Adrenal gland (tissue), 12 donors: Measurements from ENCODE around the gene TPP1. TPM values are rescaled to one million over a fixed set of nuclear protein-coding genes. Genes with fewer than 3 reads are reported as not detected.

Source experiments
- DNase-seq, 7 donors: peaks; one replicate each; pipeline ENCODE4 v3.0.0-alpha.2; 2019 to 2020
- H3K27ac ChIP-seq, 5 donors: fragments of 200-600 bp; sonication (generic) in 4 of 5; 1 replicate in 3 of 5; 2 replicates in 2 of 5; pipeline versions ENCODE4 v1.5.1 to v1.8.0; 2016 to 2020; ENCODE audit warnings: mild to moderate bottlenecking in 1 of 5
- H3K27me3 ChIP-seq: fragments of 200-600 bp; 2 replicates; pipeline ENCODE4 v1.8.0; 2021
- H3K36me3 ChIP-seq, 2 donors: fragments of 200-600 bp; replicated peaks in 1 of 2; 1 replicate in 1 of 2; 2 replicates in 1 of 2; pipeline versions ENCODE4 v1.5.1 to v1.8.0; 2018 to 2022
- H3K4me1 ChIP-seq, 2 donors: fragments of 200-600 bp; replicated peaks in 1 of 2; 1 replicate in 1 of 2; 2 replicates in 1 of 2; pipeline versions ENCODE4 v1.5.1 to v1.8.0; 2018 to 2021
- H3K4me3 ChIP-seq, 4 donors: fragments of 200-600 bp; sonication (generic) in 3 of 4; one replicate each; pipeline ENCODE4 v1.5.1; 2016 to 2018
- H3K9me3 ChIP-seq, 3 donors: fragments of 200-600 bp; sonication (generic) in 1 of 3; replicated peaks in 1 of 3; 1 replicate in 2 of 3; 2 replicates in 1 of 3; pipeline versions ENCODE4 v1.5.1 to v1.8.0; 2016 to 2021
- POLR2A ChIP-seq, 2 donors: fragments of 450-650 bp; IDR thresholded peaks; one replicate each; pipeline ENCODE4 v1.6.1; 2017; ENCODE audit warnings: antibody characterized with exemption in 2 of 2, mild to moderate bottlenecking in 2 of 2, moderate library complexity in 1 of 2
- WGBS, 4 donors: extraction: QIAGEN DNeasy Blood & Tissue Kit in 2 of 4; methylation state at CpG; one replicate each; pipeline versions ENCODE4 v1.1.5 to v1.1.7; 2013 to 2017; 5-methylcytosine and 5-hydroxymethylcytosine counted together
- intact Hi-C, 2 donors: fragments of 100-400 bp; cut with DNase I; formaldehyde crosslinking; loops; one replicate each; pipeline versions ENCODE4 v1.14.1 to v1.15.0; 2022 to 2023
- polyA plus RNA-seq, 3 donors: library from polyadenylated mRNA; stranded (reverse); fragments of 200-250 nt in 2 of 3; fragments of 350-450 nt in 1 of 3; fragmentation: Illumina TruSeq in 1 of 3; extraction: RNeasy Lipid Tissue Mini Kit (QIAGEN cat#74804) in 1 of 3; gene quantifications; one replicate each; pipeline ENCODE4 v1.2.3, GENCODE V29; 2013 to 2014
- total RNA-seq, 9 donors: library from RNA; depleted of rRNA in 4 of 9; stranded (reverse); fragments of >200 nt in 4 of 9; fragments of 120-200 nt in 1 of 9; fragmentation: NEBNext Ultra II Directional in 1 of 9; extraction: Animal tissue kit (Norgen Biotek cat#: 25700) in 1 of 9; gene quantifications; one replicate each; pipeline versions ENCODE4 v1.1.0 to v1.2.4, GENCODE V29; 2013 to 2023
- TF ChIP-seq, protein P1 (sequence below), 6 experiments: fragments of 450-650 bp in 4 of 6; fragments of 200-600 bp in 2 of 6; sonication (generic) in 1 of 6; IDR thresholded peaks; 1 replicate in 5 of 6; 2 replicates in 1 of 6; pipeline versions ENCODE4 v1.5.1 to v1.8.0; 2016 to 2021; ENCODE audit warnings: antibody characterized with exemption in 6 of 6, mild to moderate bottlenecking in 2 of 6, moderate library complexity in 1 of 6
- donor health status: healthy with polysubstance abuse.
- donor health status: Bipolar disorder and iron deficiency.
- donor health status: DM: yes; HTN: yes; CAD: no.
- donor health status: DM: no; HTN: no; CAD: no.
- donor health status: DM: no; HTN: no; CAD: no.
- donor health status: DM: yes; HTN: yes; CAD: no.

The TPP1 gene
- total and polyA plus RNA-seq, 12 donors: 53.2 to 464 (median 288) TPM

DNA sequence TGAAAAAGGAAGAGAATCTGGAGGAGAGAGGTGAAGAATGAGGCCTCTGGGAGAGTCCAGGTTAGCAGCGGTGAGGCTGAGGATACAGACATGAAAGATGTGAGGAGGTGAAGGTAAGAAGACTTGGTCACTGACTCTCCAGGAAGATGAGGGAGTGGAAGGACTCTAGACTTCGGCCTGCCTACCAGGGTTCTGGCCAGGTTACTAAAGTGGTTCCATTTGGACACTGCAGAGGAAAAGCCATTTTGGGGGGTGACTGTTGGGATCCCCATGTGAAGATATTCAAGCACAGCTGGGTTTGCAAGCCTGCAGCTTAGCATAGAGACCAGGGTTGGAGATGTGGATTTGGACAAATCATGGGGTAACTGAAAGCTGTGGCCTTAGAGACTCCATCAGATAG lies 28.6 kb upstream of the TPP1 start:
- 88 to 93% (median 89%) methylated on average over 2 of the region's 2 CpGs for WGBS, 4 donors
- Histone ChIP-seq H3K27ac (peak overlapping the region in 1 of 5 donors; percentile 32), H3K9me3 (no peaks in the 10 kb centered on the region), H3K4me3 (no peak overlapping the region), H3K36me3 (no peaks in the 10 kb centered on the region), H3K4me1 (peaks cover 0 to 18% of the 10 kb centered on the region in 2 donors), H3K27me3 (peaks cover 3% of the 10 kb centered on the region)
- DNase-seq: no peak
- intact Hi-C loops: no loop called here
- TF ChIP-seq POLR2A (IDR thresholded peaks at IDR 0.05): no peak
- TF ChIP-seq, protein P1, sequence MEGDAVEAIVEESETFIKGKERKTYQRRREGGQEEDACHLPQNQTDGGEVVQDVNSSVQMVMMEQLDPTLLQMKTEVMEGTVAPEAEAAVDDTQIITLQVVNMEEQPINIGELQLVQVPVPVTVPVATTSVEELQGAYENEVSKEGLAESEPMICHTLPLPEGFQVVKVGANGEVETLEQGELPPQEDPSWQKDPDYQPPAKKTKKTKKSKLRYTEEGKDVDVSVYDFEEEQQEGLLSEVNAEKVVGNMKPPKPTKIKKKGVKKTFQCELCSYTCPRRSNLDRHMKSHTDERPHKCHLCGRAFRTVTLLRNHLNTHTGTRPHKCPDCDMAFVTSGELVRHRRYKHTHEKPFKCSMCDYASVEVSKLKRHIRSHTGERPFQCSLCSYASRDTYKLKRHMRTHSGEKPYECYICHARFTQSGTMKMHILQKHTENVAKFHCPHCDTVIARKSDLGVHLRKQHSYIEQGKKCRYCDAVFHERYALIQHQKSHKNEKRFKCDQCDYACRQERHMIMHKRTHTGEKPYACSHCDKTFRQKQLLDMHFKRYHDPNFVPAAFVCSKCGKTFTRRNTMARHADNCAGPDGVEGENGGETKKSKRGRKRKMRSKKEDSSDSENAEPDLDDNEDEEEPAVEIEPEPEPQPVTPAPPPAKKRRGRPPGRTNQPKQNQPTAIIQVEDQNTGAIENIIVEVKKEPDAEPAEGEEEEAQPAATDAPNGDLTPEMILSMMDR (IDR thresholded peaks at IDR 0.05): no peak

DNA sequence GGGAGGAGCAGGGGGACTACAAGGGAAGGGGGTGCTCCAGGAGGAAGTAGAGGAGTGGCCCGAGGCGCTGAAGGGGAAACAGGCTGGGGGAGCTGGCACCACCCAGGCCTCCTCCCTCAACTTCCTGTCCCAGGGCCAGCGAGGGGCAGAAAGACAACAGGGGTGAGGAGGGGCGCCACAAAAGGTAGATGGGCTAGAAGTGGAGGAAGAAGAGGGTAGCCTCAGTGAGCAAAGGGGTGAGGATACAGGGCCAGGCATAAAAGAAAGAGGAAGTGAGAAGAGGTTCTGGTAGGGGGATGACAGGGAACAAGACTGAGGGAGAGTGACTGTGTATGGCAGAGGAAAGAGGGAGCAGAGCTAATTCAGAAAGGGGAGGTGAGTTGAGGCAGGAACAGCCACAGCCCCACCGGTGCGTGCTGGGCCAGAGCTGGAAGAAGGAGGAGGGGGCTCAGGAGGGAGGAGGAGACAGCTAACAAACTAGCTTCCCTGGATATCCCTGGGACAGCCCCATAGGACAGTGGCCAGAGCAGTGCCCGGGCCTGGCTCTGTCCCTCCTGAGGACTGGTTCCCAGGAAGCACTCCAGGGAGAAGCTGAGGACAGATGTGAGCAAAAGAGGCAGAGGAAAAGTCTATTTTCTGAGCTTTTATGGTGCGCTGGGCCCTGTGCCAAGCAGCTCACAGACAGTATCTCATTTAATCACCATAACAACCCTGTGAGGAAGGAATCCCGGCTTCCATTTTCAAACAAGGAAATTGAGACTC lies 27.9 kb upstream of the TPP1 start:
- no peak for DNase-seq
- peaks cover 0 to 18% of the 10 kb centered on the region in 2 donors for H3K4me1 ChIP-seq
- no peak overlapping the region for H3K4me3 ChIP-seq
- H3K27me3 ChIP-seq: peaks cover 3% of the 10 kb centered on the region
- H3K36me3 ChIP-seq: no peaks in the 10 kb centered on the region
- H3K27ac ChIP-seq: peak overlapping the region in 2 of 5 donors; percentile 22 to 54
- TF ChIP-seq POLR2A (IDR thresholded peaks at IDR 0.05): no peak
- TF ChIP-seq, protein P1 (IDR thresholded peaks at IDR 0.05): no peak
- intact Hi-C loops: no loop called here
- WGBS, 4 donors: 43 to 62% (median 57%) methylated on average over 9 of the region's 9 CpGs
- no peaks in the 10 kb centered on the region for H3K9me3 ChIP-seq

DNA sequence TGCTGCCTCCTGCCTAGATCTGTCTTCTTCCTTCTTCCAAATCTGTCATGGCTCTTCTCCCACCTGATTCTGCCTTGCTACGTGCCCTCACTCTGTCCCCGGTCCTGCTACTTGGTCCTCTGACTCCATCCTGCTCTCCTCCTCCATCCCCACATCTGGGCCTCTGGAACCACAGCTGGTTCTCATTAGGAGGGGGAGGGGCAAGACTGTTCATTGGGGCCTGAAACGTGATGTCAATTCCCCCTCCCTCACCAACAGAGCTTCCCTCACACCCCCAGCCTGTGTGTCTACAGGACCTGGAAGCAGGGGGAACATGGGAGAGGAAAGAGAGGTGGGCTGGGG lies 27.3 kb upstream of the TPP1 start:
- intact Hi-C loops: no loop called here
- TF ChIP-seq POLR2A (IDR thresholded peaks at IDR 0.05): no peak
- TF ChIP-seq, protein P1 (IDR thresholded peaks at IDR 0.05): no peak
- peaks cover 0 to 18% of the 10 kb centered on the region in 2 donors for H3K4me1 ChIP-seq
- peaks cover 3% of the 10 kb centered on the region for H3K27me3 ChIP-seq
- no peaks in the 10 kb centered on the region for H3K9me3 ChIP-seq
- peak overlapping the region in 2 of 5 donors; percentile 22 to 54 for H3K27ac ChIP-seq
- no peak overlapping the region for H3K4me3 ChIP-seq
- DNase-seq: peak in 1 of 7 donors; percentile 25
- 37 to 53% (median 46%) methylated on average over 3 of the region's 3 CpGs for WGBS, 4 donors
- no peaks in the 10 kb centered on the region for H3K36me3 ChIP-seq

DNA sequence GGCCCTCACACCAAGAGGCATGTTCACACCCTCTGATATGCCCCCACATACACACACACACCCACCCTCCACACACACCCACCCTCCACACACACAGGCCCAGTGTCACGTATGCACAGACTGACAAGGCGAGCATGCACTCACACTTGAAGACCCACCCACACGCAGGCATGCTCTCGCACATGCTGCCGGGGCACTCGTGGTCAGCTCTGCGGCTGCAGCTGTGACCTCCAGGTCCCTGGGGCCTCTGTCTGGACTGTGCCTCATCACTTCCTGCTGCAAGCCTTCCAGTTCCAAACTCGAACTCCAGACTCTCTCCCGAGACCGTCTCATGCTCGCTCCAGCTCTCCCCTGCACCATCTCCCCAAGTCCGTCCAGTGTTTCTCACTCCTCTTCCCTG lies 26.8 kb upstream of the TPP1 start:
- H3K27ac ChIP-seq: peak overlapping the region in 2 of 5 donors; percentile 22 to 54
- H3K36me3 ChIP-seq: no peaks in the 10 kb centered on the region
- H3K9me3 ChIP-seq: no peaks in the 10 kb centered on the region
- intact Hi-C loops: no loop called here
- 36 to 62% (median 47%) methylated on average over 5 to 12 of the region's 12 CpGs for WGBS, 4 donors
- no peak overlapping the region for H3K4me3 ChIP-seq
- TF ChIP-seq POLR2A (IDR thresholded peaks at IDR 0.05): no peak
- TF ChIP-seq, protein P1 (IDR thresholded peaks at IDR 0.05): no peak
- DNase-seq: peak in 5 of 7 donors; percentile 34 to 65 (median 40)
- H3K4me1 ChIP-seq: peaks cover 0 to 18% of the 10 kb centered on the region in 2 donors
- peaks cover 3% of the 10 kb centered on the region for H3K27me3 ChIP-seq
